Activated T-helper 1 cell treated with anti-CD3 and anti-CD28 coated beads, Interleukin-12 subunit alpha, Interleukin-12 subunit beta, Interleukin-2, Interleukin-4 antibody, amounts not matched to agents 30 ng/mL and 10 ng/mL and 1 ng/mL, durations not matched to agents 14 hours and 24 hours and 36 hours (primary cell): ENCODE data around the gene AGRN. TPM values are rescaled to one million over a fixed set of nuclear protein-coding genes. Genes with fewer than 3 reads are reported as not detected.
"Not testable (repeated sequence)": the region's sequence is repeated elsewhere in the genome, so short reads cannot be mapped to it uniquely, and the experiment has no call there.

Source experiments
- DNase-seq: peaks from one replicate; pipeline ENCODE4 v3.0.0; 2021; ENCODE audit warnings: low spot score
- H3K27ac Mint-ChIP-seq: one replicate; pipeline ENCODE4 v1.8.0; 2021; ENCODE audit warnings: mild to moderate bottlenecking, mixed read lengths
- H3K27me3 Mint-ChIP-seq: one replicate; pipeline ENCODE4 v1.8.0; 2022; ENCODE audit warnings: mild to moderate bottlenecking, moderate library complexity, mixed read lengths; ENCODE audit not compliant: insufficient read depth
- H3K36me3 Mint-ChIP-seq: one replicate; pipeline ENCODE4 v1.8.0; 2021; ENCODE audit warnings: low read depth, mixed read lengths
- H3K4me1 Mint-ChIP-seq: one replicate; pipeline ENCODE4 v1.8.0; 2021; ENCODE audit warnings: low read depth, mixed read lengths
- H3K4me3 Mint-ChIP-seq: one replicate; pipeline ENCODE4 v1.8.0; 2021; ENCODE audit warnings: mild to moderate bottlenecking, moderate library complexity, mixed read lengths
- H3K9me3 Mint-ChIP-seq: one replicate; pipeline ENCODE4 v1.8.0; 2021; ENCODE audit warnings: mixed read lengths
- intact Hi-C: fragments of 100-400 bp; cut with micrococcal nuclease; formaldehyde crosslinking; loops from one replicate; pipeline ENCODE4 v1.15.1; 2024
- total RNA-seq: library from RNA; stranded (reverse); gene quantifications from 2 replicates; pipeline ENCODE4 v1.2.3, GENCODE V29; 2022

The AGRN gene
- total RNA-seq, 1 donor from 2014 or later: 30.3 TPM

DNA sequence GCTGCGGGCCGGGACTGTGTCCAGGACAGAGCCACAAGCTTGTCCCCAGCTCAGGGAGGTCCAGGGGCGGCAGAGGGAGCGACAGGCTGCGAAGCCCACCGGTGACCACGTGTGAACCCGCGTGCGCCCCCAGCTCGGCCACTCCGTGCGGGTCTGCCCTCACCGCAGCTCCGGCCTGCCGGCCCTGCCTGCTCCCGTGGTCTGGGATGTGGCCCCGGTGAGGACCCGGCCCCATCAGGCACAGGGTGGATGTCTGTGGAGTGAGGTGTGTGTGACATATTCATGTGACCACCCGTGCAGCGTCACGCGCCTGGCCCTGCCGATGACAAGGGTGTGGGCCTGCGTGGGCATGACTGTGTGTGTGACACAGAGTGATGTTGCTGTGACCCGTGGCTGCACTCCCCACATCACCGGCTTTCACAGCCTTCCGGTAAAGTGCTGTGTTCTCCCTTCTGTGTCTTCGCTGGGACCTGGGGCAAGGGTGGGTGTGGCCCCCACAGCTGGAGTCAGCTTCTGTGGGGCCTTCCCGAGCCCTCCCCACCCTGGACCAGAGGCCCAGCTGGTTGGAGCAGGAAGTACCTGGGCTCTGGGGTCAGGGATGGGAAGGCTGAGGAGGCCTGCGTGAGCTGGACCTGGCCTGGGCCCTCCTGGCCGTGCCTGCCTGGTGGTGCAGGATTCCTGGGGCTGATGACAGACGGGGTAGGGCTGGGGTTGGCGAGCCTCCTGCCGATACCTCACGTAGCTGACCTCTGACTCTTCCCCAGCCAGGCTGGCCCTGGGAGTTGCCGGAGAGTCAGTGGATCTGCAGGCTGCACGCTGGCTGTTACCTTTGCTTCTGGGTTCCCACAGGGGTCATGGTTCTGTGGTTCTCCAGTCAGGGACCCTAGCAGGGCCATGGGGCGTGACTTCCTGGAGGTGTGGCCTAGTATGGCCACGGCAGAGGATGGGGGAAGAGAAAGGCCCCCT is 50.1 kb downstream of the AGRN start:
- Mint-ChIP-seq H3K4me1 (peaks cover 7% of the 10 kb centered on the region), H3K27me3 (peaks cover 3% of the 10 kb centered on the region), H3K4me3 (no peak overlapping the region), H3K27ac (no peak overlapping the region), H3K9me3 (no peaks in the 10 kb centered on the region), H3K36me3 (no peaks in the 10 kb centered on the region)
- DNase-seq: no peak
- intact Hi-C loops: loop anchor here (2.0 kb wide), 1 partner anchor 29 kb away; no protein-coding TSS in a partner anchor

GRCh38 chr1:1071486-1072298 is 51.8 kb downstream of the AGRN start:
- peak overlapping the region; percentile 15 for H3K4me3 Mint-ChIP-seq
- no peak for DNase-seq
- H3K4me1 Mint-ChIP-seq: no peaks in the 10 kb centered on the region
- no peaks in the 10 kb centered on the region for H3K9me3 Mint-ChIP-seq
- no peak overlapping the region for H3K27ac Mint-ChIP-seq
- H3K36me3 Mint-ChIP-seq: no peaks in the 10 kb centered on the region
- intact Hi-C loops: no loop called here
- H3K27me3 Mint-ChIP-seq: peaks cover 3% of the 10 kb centered on the region

DNA sequence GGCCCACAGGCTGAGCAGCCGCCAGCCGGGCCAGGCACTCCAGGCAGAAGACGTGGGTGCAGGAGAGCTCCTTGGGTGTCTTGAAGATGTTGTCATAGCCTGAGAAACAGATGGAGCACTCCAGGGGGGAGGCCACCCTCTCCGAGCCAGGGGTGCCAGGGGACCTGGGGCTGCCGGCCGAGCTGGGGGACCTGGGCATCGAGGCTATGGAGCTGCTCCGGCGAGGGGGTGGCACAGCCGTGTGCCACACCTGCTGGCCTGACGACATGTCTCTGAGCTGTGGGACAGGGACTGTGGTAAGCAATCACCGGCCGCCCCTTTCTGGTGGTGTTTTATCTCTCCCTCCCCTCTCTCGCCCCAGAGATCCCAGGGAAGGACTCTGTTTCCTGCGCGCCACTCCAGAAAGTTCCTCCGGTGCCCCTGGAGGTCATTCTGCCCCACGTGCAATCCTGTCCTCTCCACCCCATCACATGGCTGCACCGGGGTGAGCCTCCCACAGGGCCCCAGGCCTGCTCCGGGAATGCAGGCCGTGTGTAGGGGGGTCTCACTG is 52.5 kb downstream of the AGRN start:
- Mint-ChIP-seq H3K36me3 (no peaks in the 10 kb centered on the region), H3K4me1 (no peaks in the 10 kb centered on the region), H3K27me3 (peaks cover 3% of the 10 kb centered on the region), H3K4me3 (no peak overlapping the region), H3K27ac (no peak overlapping the region), H3K9me3 (no peaks in the 10 kb centered on the region)
- intact Hi-C loops: no loop called here
- DNase-seq: no peak

DNA sequence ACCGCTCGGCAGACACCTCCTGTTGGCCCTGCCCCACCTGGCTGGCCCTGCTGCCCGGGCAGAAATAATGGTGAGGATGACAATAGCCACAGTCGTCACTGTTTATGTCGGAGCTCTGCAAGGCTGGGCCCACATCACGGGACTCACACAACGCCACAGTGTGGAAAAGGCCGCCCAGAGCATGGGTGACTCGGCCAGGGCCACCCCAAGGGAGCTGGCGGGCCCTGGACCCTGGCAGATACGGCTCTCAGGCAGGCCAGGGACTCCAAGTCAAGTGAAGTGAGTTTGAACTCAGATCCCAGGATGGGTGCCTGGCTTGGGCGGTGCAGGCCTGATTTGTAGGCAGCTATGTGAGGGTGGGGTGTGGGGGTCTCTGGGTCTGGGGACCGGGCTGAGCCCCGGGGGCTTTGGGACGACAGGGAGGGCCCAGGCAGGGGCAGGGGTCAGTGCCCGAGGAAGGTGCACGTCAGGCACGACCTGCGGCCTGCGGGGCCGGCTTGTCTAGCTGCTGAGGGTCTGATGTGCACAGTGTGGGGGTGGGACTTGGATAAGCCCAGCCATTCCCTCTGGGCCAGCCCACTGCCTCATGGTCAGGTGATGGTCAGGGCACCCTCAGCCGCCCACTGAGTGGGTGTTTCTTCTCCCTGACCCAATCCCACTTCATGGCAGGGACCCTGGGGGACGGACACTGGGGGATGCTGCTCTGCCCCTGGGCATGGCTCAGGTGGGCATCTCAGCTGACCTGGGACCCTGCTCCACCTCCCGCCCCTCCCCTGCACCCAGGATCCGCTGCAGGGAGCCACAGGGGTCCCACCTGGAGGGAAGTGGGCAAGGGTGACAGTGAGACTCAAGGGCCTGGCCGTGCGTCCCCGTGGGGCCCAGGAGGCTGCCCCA is 53.2 kb downstream of the AGRN start:
- Mint-ChIP-seq H3K4me1 (no peaks in the 10 kb centered on the region), H3K36me3 (no peaks in the 10 kb centered on the region), H3K27ac (no peak overlapping the region), H3K27me3 (peaks cover 3% of the 10 kb centered on the region), H3K9me3 (no peaks in the 10 kb centered on the region), H3K4me3 (no peak overlapping the region)
- intact Hi-C loops: no loop called here
- no peak for DNase-seq

- H3K4me1 Mint-ChIP-seq: no peaks in the 10 kb centered on the region
- H3K27me3 Mint-ChIP-seq: peaks cover 3% of the 10 kb centered on the region
- intact Hi-C loops: no loop called here
- DNase-seq: no peak
- no peak within 1 kb of the TSS for H3K4me3 Mint-ChIP-seq
- no peaks in the 10 kb centered on the region for H3K9me3 Mint-ChIP-seq
- H3K27ac Mint-ChIP-seq: no peak within 1 kb of the TSS
- H3K36me3 Mint-ChIP-seq: no peaks in the 10 kb centered on the region
Observed at GRCh38 chr1:1073743-1074587, 54.0 kb downstream of the AGRN start, which contains the start of gene RNF223. Gene RNF223, minus strand, starts transcription at chr1:1074306. Its CDS starts 1,740 bp downstream, at chr1:1072566.

DNA sequence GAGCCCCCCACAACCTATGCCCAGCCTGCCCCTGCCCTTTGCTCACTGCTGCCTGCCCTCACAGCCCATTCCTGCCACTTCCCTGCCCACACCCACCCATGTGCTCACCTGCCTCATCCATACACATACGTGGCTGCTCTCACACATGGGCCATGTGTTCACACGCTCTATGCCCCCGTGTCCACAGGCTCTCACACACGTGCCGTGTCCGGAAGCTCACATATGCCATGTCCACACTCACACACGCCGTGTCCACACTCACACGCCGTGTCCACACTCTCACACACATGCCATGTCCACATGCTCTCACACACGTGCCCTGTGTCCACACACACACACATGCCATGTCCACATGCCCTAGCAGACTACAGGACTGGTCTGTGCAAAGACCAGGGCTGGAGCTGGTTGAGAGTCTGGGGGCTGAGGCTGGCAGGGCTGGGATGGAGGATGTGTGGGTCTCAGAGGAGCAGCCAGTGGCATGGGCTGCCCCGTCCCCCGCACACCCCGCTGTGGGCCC is 54.8 kb downstream of the AGRN start:
- no peak overlapping the region for H3K27ac Mint-ChIP-seq
- no peak overlapping the region for H3K4me3 Mint-ChIP-seq
- intact Hi-C loops: no loop called here

GRCh38 chr1:1075148-1075935 is 55.4 kb downstream of the AGRN start:
- no peak overlapping the region for H3K4me3 Mint-ChIP-seq
- H3K27me3 Mint-ChIP-seq: peaks cover 3% of the 10 kb centered on the region
- intact Hi-C loops: no loop called here
- H3K4me1 Mint-ChIP-seq: no peaks in the 10 kb centered on the region
- H3K36me3 Mint-ChIP-seq: no peaks in the 10 kb centered on the region
- DNase-seq: no peak
- H3K27ac Mint-ChIP-seq: no peak overlapping the region
- H3K9me3 Mint-ChIP-seq: no peaks in the 10 kb centered on the region

More for the DNA sequence above, 54.8 kb downstream of the AGRN start:
- Mint-ChIP-seq H3K36me3 (no peaks in the 10 kb centered on the region), H3K27me3 (peaks cover 3% of the 10 kb centered on the region), H3K4me1 (no peaks in the 10 kb centered on the region), H3K9me3 (no peaks in the 10 kb centered on the region)
- no peak for DNase-seq

- H3K27me3 Mint-ChIP-seq: not testable (repeated sequence)
Observed at GRCh38 chr1:1077396-1077795, 57.5 kb downstream of the AGRN start.

GRCh38 chr1:1079408-1080121 is 59.6 kb downstream of the AGRN start:
- Mint-ChIP-seq H3K36me3 (no peaks in the 10 kb centered on the region), H3K4me1 (no peaks in the 10 kb centered on the region), H3K27me3 (no peaks in the 10 kb centered on the region), H3K27ac (no peak overlapping the region), H3K4me3 (no peak overlapping the region), H3K9me3 (no peaks in the 10 kb centered on the region)
- DNase-seq: no peak
- intact Hi-C loops: no loop called here

More at GRCh38 chr1:1077396-1077795, 57.5 kb downstream of the AGRN start:
- DNase-seq, intact Hi-C loops, H3K4me3 Mint-ChIP-seq, H3K36me3 Mint-ChIP-seq, H3K9me3 Mint-ChIP-seq, H3K27ac Mint-ChIP-seq, H3K4me1 Mint-ChIP-seq: not testable (repeated sequence)

DNA sequence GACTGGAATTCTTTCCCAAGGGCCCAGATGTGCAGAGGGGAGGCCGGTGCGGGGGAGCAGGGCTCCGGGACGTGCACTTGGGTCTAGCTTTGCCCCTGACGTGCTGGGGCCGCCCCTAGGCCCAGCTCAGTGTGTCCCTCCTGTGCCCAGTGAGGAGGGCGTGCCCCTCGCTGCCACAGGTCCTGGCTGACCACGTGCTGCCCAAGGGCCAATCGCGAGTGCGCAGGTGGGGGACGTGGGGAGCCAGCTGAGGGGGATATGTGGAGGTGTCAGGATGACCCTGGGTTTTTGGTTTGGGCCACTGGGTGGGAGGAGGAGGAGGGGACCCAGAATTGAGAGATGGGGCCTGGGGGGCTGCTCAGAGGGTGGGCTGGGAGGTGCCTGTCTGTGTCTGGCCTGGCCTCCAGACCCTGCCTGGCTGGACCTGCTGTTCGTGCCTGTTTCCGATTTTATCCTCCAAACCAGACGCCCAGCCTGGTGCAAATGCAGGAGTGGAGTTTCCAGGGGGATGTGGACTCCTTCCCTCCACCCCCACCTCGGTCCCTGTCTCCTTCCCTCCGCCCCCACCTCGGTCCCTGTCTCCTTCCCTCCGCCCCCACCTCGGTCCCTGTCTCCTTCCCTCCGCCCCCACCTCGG is 60.3 kb downstream of the AGRN start:
- no peak for DNase-seq
- intact Hi-C loops: no loop called here
- Mint-ChIP-seq H3K4me1 (no peaks in the 10 kb centered on the region), H3K36me3 (no peaks in the 10 kb centered on the region), H3K27ac (no peak overlapping the region), H3K9me3 (no peaks in the 10 kb centered on the region), H3K4me3 (no peak overlapping the region), H3K27me3 (no peaks in the 10 kb centered on the region)
